Right lobe of liver (tissue), 4 donors: ENCODE data around the gene ADGRG2.

Experiments
- POLR2A ChIP-seq: fragments of 450-650 bp; IDR thresholded peaks from one replicate; pipeline ENCODE4 v1.6.1; 2017; ENCODE audit warnings: antibody characterized with exemption, mild to moderate bottlenecking
- TF ChIP-seq, protein P1 (sequence below), 4 donors: fragments of 200-600 bp in 3 of 4; fragments of 450-650 bp in 1 of 4; IDR thresholded peaks; one replicate each; pipeline versions ENCODE4 v1.5.1 to v1.8.0; 2016 to 2022; ENCODE audit warnings: antibody characterized with exemption in 4 of 4, mild to moderate bottlenecking in 2 of 4
- donor health status: DM: no; HTN: no; CAD: no.
- donor health status: DM: no; HTN: no; CAD: no.
- donor health status: DM: no; HTN: yes; CAD: no.

DNA sequence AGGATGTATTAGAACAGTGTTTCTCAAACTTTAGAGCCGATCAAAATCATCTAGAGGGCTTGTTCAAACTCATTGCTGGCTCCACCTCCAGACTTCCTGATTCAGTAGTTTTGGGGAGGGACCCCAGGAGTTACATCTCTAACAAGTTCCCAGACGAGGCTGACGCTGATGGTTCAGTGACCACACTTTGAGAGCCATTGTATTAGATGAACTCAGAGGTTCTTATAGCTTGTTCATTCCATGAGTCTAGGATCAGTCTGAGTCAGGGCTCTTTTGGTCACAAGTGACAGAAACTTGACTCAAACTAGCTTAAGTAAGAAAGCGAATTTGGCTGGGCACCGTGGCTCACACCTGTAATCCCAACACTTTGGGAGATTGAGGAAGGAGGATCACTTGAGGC is 11.5 kb upstream of the ADGRG2 start:
- TF ChIP-seq, protein P1, sequence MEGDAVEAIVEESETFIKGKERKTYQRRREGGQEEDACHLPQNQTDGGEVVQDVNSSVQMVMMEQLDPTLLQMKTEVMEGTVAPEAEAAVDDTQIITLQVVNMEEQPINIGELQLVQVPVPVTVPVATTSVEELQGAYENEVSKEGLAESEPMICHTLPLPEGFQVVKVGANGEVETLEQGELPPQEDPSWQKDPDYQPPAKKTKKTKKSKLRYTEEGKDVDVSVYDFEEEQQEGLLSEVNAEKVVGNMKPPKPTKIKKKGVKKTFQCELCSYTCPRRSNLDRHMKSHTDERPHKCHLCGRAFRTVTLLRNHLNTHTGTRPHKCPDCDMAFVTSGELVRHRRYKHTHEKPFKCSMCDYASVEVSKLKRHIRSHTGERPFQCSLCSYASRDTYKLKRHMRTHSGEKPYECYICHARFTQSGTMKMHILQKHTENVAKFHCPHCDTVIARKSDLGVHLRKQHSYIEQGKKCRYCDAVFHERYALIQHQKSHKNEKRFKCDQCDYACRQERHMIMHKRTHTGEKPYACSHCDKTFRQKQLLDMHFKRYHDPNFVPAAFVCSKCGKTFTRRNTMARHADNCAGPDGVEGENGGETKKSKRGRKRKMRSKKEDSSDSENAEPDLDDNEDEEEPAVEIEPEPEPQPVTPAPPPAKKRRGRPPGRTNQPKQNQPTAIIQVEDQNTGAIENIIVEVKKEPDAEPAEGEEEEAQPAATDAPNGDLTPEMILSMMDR (IDR thresholded peaks at IDR 0.05), result no peak
- TF ChIP-seq POLR2A, result no peak
